Activated CD4-positive, alpha-beta T cell treated with anti-CD3 and anti-CD28 coated beads for 24 hours (primary cell): ENCODE results near the gene FAM118A.
"Not testable (repeated sequence)": the region's sequence is repeated elsewhere in the genome, so short reads cannot be mapped to it uniquely, and the experiment has no call there.

ENCODE experiments used
- DNase-seq, 2 donors: peaks; one replicate each; pipeline ENCODE4 v3.0.0-alpha.2; 2020; ENCODE audit warnings: low read depth in 2 of 2

Gene FAM118A

GRCh38 chr22:45310331-45310976 lies 720 bp downstream of the FAM118A start:
- no peak for DNase-seq

- DNase-seq: no peak
Measured at GRCh38 chr22:45310977-45311531, 1.3 kb downstream of the FAM118A start.

GRCh38 chr22:45312415-45312814 lies 2.7 kb downstream of the FAM118A start:
- DNase-seq: no peak

GRCh38 chr22:45312856-45313255 lies 3.1 kb downstream of the FAM118A start:
- DNase-seq: no peak

- DNase-seq: no peak
Measured at GRCh38 chr22:45314054-45314721, 4.5 kb downstream of the FAM118A start.

- no peak for DNase-seq
Measured at GRCh38 chr22:45314786-45315185, 5.1 kb downstream of the FAM118A start.

GRCh38 chr22:45316796-45317526 lies 7.2 kb downstream of the FAM118A start:
- no peak for DNase-seq

GRCh38 chr22:45317551-45318167 lies 7.9 kb downstream of the FAM118A start:
- DNase-seq: no peak

GRCh38 chr22:45318168-45318557 lies 8.4 kb downstream of the FAM118A start:
- DNase-seq: peak; percentile 71 to 74

GRCh38 chr22:45318558-45319323 lies 9.0 kb downstream of the FAM118A start:
- DNase-seq: no peak

GRCh38 chr22:45319324-45319685 lies 9.6 kb downstream of the FAM118A start:
- DNase-seq: no peak

GRCh38 chr22:45320357-45320976 lies 10.7 kb downstream of the FAM118A start:
- DNase-seq: no peak

- no peak for DNase-seq
Measured at GRCh38 chr22:45321827-45322226, 12.1 kb downstream of the FAM118A start.

GRCh38 chr22:45322873-45323525 lies 13.3 kb downstream of the FAM118A start:
- no peak for DNase-seq

- DNase-seq: no peak
Measured at GRCh38 chr22:45323695-45324094, 14.0 kb downstream of the FAM118A start.

- DNase-seq: no peak
Measured at GRCh38 chr22:45324311-45324711, 14.6 kb downstream of the FAM118A start.

- DNase-seq: not testable (repeated sequence)
Measured at GRCh38 chr22:45328261-45328660, 18.5 kb downstream of the FAM118A start.

- no peak for DNase-seq
Measured at GRCh38 chr22:45328822-45329529, 19.2 kb downstream of the FAM118A start.

- DNase-seq: no peak
Measured at GRCh38 chr22:45329530-45329936, 19.8 kb downstream of the FAM118A start.

GRCh38 chr22:45330548-45330947 lies 20.8 kb downstream of the FAM118A start:
- DNase-seq: no peak
